SIG-M5 (cell line): ENCODE measurements around the gene CRKL.
"Not testable (repeated sequence)": the region's sequence is repeated elsewhere in the genome, so short reads cannot be mapped to it uniquely, and the experiment has no call there.

Experiments used
- DNase-seq: peaks from one replicate; lab custom pipeline; 2025; lab: John Stamatoyannopoulos, UW

Gene CRKL, protein sequence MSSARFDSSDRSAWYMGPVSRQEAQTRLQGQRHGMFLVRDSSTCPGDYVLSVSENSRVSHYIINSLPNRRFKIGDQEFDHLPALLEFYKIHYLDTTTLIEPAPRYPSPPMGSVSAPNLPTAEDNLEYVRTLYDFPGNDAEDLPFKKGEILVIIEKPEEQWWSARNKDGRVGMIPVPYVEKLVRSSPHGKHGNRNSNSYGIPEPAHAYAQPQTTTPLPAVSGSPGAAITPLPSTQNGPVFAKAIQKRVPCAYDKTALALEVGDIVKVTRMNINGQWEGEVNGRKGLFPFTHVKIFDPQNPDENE

DNA sequence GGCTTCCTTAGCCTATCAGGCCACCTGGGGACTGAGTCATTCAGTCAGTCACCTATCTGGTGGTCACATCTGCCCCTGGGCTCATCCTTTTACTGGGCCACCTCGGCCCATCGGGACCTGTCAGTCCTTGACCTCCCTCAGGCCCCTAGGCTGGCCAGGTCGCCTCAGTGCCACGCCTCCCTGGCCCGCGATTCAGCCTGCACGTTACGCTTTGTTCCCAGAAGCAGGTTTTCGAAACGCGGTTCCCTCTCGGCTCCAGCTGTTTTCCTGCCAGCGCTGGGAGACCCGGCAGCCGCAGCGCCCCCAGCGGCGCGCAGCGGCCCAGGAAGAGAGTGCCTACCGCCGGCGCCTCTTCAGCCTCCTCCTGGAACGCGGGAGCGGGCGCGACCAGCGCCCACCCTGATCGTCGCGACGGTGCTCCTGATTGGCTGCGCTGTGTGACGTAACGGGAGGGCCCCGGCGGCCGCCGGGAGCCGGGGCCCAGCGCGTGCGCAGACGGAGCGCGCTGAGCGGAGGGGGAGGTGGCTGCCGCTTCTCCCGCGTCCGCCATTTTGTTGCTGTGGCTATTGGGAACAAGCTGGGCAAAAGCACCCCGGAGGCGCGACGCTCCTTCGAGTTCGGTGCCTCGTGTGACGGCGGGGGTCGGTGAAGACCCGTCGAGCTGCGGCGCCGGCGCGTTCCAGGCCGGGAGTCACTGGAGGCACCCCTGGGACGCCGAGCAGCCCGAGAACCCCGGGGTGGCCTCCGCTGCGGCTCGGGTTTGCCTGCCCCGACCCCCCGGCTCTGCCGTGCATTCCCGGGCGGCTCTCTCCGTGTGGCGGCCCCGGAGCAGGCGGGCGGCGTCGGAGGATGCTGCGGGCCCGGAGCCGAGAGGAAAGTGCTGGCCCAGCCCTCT is at the start of gene CRKL:
CRKL (plus strand) TSS at position 492 of the 895 bp plus-strand sequence. CDS start 528 bp downstream, outside the sequence.
- peak; percentile 67 for DNase-seq

DNA sequence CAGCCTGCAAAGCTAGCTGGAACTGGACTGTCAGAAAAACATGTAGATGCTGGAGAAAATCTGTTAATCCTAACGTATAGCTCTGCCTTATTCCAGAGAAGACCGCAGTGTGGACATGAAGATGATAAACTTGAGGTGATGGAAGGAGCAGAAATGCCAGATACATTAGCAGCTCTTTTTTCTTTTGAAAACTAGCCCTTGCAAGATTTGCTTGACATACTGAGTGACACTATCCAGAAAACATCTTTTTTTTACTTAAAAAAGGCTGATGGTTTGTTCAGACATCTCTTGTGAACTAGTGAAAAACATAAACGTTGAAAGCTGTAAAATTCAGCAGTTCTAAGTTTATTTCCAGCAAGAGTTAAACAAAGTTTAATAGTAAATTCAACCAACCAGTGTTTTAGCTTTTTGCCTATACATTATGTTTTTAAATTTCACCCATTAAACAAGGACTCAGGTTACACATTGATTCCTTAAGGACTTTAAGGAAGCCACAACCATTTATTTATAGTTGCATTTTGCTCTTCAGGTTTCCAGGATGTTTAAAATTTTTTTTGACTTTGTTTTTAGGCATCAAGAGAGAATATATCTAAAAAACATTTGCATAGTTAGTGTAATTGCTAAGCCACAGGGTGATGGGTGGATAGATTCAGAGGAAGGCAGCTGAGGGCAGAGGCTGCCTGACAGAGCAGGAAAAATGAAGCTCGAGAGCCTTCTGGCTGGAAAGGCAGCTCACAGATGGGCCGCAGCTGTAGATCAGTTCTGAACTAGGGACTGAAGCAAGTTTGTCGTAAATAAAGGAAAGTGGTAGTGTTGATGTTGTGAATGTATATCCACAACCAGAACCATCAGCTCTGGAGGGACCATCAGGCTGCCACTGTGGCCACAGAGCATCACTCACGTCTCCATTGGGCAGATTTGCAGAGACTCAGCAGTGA is 48.9 kb upstream of the CRKL start:
- no peak for DNase-seq

DNA sequence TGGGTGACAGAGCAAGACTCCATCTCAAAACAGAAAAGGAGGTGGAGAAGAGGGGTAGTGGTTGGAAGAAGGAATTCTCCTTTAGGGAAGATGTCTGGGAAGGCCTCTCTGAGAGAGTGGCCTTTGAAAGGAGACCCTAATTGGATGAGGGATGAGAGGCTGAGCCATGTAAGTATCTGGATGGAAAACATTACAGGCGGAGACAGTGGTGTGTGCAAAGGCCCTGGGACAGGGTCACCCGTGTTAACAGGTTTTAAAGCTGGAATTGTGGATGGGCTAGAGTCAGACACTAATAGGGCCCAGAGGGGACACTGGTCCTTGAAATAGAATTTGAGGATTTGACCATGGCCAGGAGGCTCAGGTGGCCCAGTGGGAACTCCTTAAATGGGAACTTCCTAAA is 48.0 kb upstream of the CRKL start:
- no peak for DNase-seq

DNA sequence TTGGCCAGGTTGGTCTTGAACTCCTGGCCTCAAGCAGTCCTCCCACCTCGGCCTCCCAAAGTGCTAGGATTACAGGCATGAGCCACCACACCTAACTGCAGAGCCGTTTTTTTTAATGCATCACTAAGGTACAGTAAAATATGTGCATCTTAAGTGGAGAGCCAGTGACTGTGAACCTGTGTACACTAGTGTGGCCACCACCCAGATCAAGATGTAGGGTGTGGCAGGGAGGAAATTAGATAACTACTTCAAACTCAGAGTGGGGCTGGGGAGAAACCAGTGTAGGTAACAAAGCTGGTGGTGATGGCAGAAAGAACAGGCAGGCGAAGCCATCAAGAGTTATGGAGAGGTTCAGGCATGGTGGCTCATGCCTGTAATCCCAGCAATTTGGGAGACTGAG is 44.0 kb upstream of the CRKL start:
- DNase-seq = no peak

DNA sequence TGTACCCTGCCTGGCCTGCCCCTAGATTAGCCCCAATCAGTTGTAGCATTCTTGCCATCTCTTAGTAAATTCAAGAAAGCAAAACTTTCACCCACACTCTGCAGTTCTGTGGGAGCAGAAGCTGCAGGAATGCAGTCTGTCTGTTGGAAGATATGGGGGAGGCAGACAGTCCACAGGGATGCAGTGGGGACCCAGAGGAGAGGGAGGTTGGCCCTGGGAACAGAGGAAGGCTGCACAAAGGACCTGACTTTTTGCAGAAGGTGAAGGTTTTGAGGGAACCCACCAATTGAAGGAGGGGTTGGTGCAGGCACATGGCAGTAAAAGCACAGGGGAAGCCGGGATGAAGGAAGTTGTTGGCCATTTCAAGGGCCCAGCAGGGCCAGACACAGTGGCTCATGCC is 41.9 kb upstream of the CRKL start:
- DNase-seq = no peak

DNA sequence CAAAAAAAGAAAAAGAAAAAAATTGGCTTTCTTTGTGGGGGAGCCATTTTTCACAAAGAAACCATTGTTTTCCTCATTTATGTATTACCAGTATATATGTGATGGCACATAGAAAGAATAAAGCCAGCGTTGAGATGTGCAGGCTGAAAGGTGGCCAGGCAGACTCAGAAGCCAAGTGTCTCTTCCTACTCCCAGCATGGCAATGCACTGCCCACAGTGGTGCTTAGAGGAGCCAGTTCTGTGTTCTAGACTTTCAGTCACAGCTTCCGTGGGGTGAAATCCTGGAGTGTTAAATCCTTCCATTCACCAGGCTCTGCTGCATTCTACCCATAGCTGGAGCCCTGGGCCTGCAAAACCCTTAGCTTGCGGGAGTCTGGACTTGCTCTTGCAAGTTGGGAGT is 39.5 kb upstream of the CRKL start:
- DNase-seq = no peak

DNA sequence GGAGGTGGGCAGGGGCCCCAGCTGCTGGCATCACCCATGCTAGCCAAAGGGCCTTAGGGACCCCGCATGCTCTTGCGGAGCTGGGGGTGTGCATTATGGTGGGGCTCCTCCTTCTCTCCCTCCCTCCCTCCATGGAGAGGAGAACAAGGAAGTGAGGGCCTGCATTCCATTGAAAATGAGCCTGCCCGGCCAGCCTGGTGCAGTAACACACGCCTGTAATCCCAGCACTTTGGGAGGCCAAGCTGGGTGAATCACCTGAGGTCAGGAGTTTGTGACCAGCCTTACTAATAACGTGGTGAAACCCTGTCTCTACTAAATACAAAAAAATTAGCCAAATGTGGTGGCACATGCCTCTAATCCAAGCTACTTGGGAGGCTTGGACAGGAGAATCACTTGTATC is 36.0 kb upstream of the CRKL start:
- no peak for DNase-seq

DNA sequence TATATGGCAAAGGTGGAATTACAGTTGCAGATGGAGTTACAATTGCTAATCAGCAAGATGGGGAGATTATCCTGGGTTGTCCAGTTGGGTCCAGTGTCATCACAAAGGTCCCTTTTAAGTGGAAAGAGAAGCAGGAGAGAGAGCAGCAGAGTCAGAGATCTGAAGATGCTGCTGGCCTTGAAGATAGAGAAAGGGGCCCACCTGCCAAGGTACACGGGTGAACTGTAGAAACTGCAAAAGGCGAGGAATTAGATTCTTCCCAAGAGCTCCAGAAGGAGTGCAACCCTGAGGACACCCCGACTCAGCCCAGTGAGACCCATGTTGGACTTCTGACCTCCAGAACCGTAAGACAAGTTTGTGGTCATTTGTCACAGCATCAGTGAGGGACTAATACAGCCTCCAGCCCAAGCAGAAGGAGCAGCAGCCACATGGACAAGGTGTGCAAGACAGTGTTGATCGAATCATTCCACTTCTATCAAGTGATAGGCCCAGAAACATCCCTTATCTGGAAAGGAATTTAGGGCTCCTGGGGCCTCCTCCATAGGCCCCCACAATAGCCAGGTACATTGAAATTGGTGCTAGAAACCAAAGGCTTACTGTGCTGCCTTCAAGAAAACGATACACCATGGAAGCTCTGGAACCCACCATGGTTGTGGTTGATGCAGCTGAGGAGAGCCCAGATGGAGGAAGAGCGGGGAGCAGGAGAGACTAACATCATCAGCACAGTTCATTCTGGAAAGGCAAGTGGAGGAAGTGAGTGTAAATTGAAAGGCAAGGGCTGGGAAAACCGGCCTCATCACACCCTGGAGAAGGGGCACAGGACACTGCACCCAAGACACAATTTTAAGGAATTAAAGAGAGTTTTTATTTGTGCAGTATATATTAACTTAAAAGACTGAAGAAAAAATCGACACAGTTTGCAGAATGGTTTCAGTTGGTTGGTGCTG is 35.1 kb upstream of the CRKL start:
- no peak for DNase-seq

DNA sequence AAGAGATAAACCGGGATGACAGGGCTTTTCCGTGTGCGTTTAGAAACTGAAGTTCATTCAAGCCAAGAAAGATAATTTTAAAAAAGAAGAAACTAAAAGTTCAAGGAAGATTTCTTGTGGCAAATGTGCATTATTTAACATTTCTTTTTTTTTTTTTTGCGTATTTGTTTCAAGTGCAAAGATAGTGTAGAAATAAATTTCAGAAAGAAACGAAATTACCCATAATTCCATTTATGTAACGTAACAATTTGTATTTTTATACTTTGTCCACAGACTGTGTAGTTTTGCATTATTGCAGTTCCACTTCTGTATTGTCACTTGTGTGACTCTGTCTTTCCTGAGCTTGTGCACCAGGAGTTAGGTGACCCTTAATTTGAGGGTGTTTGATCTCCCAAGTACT is 34.4 kb upstream of the CRKL start:
- DNase-seq = no peak

DNA sequence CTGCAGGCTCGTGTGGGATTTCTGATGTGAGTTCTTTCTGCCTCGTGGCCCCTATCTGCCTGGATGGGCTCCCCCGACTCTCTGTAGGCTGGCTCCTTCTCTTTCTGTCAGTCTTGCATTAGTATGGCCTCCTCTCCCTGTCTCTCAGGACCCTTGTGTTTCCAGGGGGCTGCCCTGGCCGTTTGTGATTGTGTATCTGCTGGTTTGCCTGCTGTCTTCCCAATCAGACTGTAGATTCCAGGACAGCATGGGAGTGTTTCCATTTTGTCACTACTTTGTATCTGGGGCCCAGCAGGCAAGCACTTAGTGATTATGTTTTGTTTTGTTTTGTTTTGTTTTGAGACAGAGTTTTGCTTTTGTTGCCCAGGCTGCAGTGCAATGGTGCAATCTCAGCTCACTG is 32.8 kb upstream of the CRKL start:
- no peak for DNase-seq

DNA sequence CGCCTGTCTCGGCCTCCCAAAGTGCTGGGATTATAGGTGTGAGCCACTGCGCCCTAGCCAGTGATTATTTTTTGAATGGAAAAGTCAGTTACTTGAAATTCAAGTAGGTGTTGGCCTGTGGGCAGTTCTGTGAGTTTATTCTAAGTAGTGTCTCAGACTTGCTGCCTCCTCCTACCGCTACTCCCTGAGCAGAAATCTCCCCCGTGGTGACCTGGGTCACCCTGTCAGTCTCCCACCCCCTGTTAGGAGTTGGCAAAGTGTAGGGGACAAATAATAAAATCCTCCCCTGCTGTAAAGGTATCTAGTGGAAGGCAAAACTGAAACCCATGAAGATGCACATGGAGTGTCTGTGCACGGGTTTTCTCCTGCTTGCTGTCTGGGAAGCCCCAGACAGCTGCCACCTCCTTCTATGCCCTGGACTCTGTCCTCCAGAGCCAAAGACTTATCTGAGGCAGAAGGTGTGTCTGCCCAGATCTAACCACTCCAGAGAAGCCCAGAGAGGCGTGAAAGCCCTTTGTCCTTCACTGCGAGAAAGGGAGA is 32.1 kb upstream of the CRKL start:
- no peak for DNase-seq

DNA sequence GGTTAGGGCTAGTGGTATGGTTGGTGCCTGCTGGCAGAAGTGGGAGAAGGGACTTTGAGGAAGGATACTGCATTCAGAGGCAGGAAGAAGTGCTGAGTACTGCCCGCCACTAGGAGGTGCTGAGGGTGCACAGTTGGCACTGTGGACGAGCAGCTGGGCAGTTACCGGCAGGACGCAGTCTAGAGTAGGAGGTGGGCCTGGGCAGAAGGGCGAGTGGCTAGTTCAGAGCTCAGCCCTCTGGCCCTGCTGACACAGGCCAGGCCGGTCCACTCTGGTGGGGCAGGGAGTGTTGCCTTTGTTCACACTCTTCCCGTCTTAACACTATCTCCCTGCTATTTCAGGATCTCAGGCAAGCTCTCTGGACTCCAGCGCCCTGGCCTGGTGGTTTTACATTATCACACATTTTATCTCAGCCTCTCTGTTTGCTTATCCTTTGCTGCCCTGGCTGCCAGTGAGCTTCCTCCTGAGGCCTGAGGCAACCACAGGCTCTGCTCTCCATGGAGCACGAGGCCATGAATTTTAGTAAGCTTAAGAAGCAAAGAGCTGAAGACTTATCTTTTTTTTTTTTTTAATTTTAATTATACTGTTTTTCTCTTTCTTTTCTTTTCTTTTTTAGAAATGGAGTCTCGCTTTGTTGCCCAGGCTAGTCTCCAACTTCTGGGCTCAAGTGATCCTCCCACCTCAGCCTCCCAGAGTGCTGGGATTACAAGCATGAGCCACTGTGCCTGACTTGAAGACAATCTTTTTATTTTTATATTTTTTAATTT is 31.5 kb upstream of the CRKL start:
- no peak for DNase-seq

DNA sequence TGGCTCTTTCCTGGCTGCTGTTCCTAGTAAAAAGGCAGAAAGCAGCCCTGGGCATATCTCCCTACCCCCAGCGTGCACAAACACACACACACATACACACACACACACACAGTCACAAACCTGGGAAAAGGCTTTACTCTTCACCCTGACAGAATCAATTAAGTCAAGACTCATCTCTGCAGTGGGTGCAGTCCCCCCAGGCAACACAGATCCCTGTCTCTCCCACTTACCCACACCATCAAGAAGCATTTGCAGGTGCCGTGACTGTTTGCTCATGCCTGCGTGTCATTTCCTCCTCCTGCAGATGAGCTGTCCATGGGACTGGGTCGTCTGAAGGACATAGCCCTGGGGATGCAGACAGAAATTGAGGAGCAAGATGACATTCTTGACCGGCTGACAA is 29.8 kb upstream of the CRKL start:
- no peak for DNase-seq

DNA sequence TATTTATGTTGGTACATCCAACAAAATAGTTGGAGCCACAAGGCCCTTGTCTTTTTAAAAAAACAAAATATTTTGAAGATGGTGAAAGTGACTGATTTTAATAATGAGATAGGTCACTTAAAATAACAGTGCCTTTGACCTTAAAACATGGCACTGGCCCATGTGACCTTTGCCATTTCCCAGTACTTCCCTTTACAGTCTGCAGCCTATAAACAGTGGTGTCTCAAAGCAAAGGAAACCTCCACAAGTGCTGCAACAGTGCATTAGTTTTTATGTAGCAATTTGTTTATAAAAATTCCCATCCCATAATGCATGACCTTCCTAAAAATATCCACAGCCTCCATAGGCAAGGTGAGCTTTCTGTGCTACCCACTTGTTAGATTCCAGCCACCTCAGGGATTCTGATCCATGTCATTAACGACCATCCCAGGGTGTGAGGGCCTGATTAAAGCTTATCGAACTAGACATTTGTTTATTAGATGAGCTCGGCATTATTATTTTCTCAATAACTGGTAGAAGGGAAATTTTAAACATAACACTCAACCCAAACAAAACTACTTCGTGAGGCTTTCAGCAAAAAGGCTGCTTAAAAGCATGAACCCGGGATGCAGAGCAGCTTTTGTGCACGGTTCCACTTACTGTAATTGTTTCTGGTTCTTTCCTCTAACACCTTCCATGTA is 28.0 kb upstream of the CRKL start:
- no peak for DNase-seq

DNA sequence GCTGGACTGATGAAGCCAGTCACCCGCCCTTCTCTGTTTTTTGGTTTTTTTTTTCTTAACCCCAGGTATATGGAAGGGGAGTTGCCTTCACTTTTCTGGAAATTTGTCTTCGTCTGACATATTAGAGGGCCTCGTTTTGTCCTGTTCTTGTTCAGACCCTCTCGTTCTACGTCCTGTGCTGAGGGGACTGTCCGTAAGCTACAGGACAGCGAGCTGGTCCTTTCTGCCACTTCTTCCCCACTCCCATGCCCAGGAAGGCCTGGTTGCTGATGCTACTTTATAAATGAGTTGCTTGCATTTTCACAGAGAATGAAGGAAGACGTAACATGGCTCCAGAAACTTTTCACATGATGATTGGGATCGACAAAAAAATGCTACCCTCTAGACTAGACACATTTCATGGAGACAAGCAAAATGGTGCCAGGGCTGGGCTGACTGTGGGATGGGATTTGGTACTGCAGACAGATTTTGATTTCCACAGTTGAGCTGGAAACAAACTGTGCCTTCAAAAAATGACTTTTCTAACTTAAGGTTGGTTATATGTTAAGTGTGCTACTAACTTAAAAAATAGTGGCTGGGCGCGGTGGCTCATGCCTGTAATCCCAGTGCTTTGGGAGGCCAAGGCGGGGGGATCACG is 27.2 kb upstream of the CRKL start:
- DNase-seq = no peak

DNA sequence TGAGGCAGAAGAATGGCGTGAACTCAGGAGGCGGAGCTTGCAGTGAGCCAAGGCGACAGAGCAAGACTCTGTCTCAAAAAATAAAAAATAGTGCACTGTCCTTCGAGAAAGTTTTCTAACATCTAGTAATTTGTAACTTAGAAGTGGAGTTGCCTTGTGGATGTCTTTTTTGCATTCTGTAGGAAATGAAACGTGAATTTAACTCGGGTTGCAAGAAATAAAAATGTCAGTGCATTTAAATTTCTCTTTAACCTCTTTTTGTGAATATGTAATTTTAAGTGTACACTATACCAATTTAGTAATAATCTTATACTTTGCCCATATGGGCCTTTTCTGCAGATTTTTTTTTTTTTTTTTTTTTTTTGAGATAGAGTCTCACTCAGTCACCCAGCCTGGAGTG is 26.2 kb upstream of the CRKL start:
- no peak for DNase-seq

DNA sequence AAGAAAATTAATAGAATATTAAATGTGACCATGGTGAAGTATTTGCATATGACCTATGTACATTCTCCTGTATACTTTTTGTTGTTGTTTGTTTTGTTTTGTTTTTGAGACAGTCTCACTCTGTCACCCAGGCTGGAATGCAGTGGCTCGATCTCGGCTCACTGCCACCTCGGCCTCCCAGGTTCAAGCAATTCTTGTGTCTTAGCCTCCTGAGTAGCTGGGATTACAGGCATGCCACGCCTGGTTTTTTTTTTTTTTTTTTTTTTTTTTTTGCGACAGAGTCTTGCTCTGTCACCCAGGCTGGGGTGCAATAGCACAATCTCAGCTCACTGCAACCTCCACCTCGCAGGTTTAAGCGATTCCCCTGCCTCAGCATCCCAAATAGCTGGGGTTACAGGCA is 19.5 kb upstream of the CRKL start:
- not testable (repeated sequence) for DNase-seq

DNA sequence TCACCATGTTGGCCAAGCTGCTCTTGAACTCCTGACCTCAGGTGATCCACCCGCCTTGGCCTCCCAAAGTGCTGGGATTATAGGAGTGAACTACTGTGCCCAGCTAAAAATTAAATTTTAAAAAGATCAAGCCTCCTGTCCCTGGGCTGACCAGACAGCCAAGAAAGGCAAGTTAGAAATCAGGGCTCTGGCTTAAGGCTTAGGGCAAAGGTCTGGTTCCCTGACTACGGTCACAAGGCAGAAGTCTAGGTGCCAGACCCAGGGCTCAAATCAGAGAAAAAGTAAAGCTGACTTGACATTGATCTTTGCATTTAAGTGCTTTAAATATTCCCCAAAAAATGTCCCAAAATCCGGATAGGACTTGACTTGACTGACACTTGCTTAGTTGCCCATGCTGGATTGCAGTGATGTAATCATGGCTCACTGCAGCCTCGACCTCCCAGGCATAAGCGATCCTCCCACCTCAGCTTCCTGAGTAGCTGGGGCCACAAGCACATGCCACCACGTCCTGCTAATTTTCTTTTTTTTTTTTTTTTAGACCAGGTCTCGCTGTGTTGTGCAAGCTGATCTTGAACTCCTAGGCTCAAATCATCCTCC is 17.3 kb upstream of the CRKL start:
- DNase-seq = no peak
